ENCODE data around the gene MPZL2.

Gene MPZL2

DNA sequence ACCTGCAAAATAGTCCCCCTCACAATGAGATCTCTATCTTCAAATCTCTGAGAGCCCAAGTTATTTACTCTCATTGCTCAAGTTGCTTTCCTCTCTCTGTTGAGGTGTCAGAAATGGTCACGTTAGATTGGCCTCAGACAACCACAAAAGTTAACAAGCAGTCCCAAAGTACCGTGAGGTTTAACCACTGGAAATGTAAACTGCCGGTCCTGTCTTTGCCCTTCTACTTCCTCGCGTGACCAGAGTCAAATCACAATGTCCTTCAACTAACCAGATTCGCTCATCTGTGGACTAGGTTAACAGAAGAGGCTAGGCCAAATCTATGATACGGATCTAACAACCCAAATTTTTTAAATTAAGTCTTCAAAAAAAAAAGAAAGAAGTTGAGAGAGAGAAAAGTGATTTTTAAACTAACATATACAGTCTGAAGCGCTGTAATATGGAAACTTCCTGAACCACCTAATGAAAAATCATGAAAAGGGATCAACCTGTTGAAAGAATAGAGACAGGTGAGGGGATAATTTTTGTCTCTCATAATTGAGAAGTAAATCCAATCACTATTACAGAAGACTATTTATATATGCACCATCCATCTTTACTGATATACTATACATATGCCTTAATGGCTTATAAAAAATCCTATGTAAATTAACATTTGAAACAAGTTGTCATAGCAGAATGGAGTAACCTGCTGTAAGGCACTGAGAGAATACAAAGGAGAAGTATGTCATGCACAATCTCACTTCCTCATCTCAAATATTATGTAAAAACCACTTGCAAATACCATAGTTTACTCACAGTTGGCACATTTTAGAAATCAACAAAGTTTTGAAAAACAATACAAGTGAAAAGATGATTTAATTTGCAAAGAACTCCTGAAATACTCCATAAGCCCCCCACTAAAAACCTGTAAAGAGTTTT lies 36.0 kb downstream of the MPZL2 start:
- no peak overlapping the region for H3K4me3 ChIP-seq (ENCODE audit: low read length)
- no peaks in the 10 kb centered on the region for H3K36me3 ChIP-seq (ENCODE audit: insufficient read depth, low read depth, low read length)
- no peak overlapping the region for H3K27ac ChIP-seq (ENCODE audit: low read length)

DNA sequence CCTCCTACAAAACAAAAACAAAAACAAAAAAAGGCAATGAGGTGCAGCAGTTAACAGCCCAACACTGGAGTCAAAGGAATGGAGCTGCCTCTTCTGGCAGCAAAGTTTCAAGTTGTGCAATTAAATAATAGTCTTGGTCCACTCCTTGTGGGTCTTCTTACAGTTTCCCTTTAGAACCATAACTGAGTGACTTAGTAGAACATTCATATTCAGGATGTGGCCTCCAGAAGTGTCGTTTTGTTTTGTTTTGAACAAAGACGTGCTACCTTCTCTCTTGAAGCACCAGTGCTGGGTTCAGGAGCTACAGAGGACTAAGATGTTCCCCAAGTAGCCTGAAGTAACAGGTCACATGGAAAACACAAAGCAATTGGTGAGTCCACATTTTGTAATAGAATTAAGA lies 37.3 kb downstream of the MPZL2 start:
- no peak overlapping the region for H3K4me3 ChIP-seq (ENCODE audit: low read length)
- 0 out of 2 replicates have a peak, but pooled peaks cover 2% of the 10 kb centered on the region for H3K4me1 ChIP-seq (ENCODE audit: insufficient read depth, low read length)
- no peaks in the 10 kb centered on the region; the same call in 1 of the 2 replicates for H3K27me3 ChIP-seq (ENCODE audit: insufficient read depth, low read length)
- H3K9ac ChIP-seq (ENCODE audit: low read depth, low read length) = no peak overlapping the region
- H3K27ac ChIP-seq (ENCODE audit: low read length) = no peak overlapping the region
- no peaks in the 10 kb centered on the region for H3K9me3 ChIP-seq (ENCODE audit: insufficient read depth, low read depth, low read length)
- no peaks in the 10 kb centered on the region for H3K36me3 ChIP-seq (ENCODE audit: insufficient read depth, low read depth, low read length)

More for the DNA sequence above, 36.0 kb downstream of the MPZL2 start:
- H3K27me3 ChIP-seq (ENCODE audit: insufficient read depth, low read length) = no peaks in the 10 kb centered on the region; the same call in 1 of the 2 replicates
- no peaks in the 10 kb centered on the region for H3K9me3 ChIP-seq (ENCODE audit: insufficient read depth, low read depth, low read length)
- H3K4me1 ChIP-seq (ENCODE audit: insufficient read depth, low read length) = 0 out of 2 replicates have a peak, but pooled peaks cover 2% of the 10 kb centered on the region
- H3K9ac ChIP-seq (ENCODE audit: low read depth, low read length) = no peak overlapping the region

DNA sequence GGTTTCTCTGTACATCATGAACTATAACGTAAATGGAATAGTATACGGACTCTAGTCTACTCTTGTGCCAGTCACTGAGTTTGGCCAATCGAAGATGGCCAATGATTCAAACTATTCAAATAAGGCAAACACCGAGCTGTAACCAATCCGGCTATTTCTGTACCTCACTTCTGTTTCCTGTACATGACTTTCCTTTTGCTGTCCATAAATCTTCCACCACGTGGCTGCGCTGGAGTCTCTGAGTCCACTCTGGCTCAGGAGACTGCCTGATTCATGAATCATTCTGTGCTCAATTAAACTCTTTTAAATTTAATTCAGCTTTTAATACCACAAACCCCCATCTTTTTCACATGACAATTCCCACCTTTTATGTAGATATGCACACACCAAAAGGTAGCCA lies 37.8 kb downstream of the MPZL2 start:
- no peaks in the 10 kb centered on the region; the same call in 1 of the 2 replicates for H3K27me3 ChIP-seq (ENCODE audit: insufficient read depth, low read length)
- H3K27ac ChIP-seq (ENCODE audit: low read length) = no peak overlapping the region
- no peak overlapping the region for H3K9ac ChIP-seq (ENCODE audit: low read depth, low read length)
- H3K4me1 ChIP-seq (ENCODE audit: insufficient read depth, low read length) = 0 out of 2 replicates have a peak, but pooled peaks cover 2% of the 10 kb centered on the region
- no peak overlapping the region for H3K4me3 ChIP-seq (ENCODE audit: low read length)
- no peaks in the 10 kb centered on the region for H3K36me3 ChIP-seq (ENCODE audit: insufficient read depth, low read depth, low read length)
- no peaks in the 10 kb centered on the region for H3K9me3 ChIP-seq (ENCODE audit: insufficient read depth, low read depth, low read length)

DNA sequence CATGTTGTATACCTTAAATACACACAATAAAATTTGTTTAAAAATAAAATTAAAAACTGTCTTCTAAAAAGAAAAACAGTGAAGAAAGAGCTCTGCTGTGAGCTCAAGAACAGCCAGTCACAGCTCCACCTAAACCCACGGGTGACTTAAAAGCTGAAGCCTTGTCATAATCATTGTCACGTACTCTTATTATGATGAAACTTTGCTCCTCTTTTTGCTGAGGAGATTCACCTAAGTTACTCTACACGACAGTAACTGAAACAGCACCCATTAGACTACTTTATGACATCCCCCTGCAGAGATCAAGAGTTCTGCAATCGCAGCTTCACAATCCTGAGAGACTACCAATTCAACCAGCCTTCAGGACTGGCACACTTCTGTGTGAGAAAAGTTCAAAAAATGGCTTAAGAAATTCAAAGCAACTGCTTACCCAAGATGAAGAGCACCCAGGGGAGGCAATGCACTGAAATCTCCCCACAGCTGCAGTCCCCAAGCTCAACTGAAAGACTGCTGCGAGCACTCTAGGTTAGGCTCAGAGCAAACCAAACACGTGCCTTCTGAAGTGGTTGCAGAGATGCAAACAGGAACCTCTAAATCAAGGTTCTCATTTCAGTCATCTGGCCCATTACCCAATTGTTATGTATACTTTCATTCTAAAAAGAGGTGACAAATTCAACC lies 39.4 kb downstream of the MPZL2 start, which contains the start of gene JAML:
JAML (minus strand) TSS at position 501 of the 678 bp plus-strand sequence. CDS start 10,145 bp downstream, outside the sequence.
- no peaks in the 10 kb centered on the region for H3K36me3 ChIP-seq (ENCODE audit: insufficient read depth, low read depth, low read length)
- no peak within 1 kb of the TSS for H3K27ac ChIP-seq (ENCODE audit: low read length)
- no peak within 1 kb of the TSS for H3K4me3 ChIP-seq (ENCODE audit: low read length)
- no peaks in the 10 kb centered on the region for H3K9me3 ChIP-seq (ENCODE audit: insufficient read depth, low read depth, low read length)
- H3K4me1 ChIP-seq (ENCODE audit: insufficient read depth, low read length) = 0 out of 2 replicates have a peak, but pooled peaks cover 2% of the 10 kb centered on the region
- H3K9ac ChIP-seq (ENCODE audit: low read depth, low read length) = no peak within 1 kb of the TSS
- no peaks in the 10 kb centered on the region; the same call in 1 of the 2 replicates for H3K27me3 ChIP-seq (ENCODE audit: insufficient read depth, low read length)

DNA sequence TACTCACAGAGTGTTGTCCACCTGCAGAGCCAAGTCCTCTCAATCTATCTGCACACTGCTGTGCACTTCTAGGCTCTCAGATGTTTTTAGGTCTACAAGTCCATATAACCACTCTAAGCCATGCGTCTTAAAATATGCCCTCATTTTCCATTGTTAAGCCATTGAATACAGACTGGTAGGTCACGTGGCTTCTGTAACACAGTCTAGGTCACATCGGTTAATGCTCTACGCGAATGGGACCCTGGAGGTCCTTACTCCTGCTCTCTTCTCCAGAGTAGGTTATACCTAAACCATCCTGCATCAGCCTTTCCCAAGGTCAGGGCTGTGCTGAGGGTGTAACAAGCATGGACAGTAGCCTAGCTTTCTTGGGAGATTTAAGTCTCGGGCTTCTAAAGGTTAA lies 40.1 kb downstream of the MPZL2 start:
- Histone ChIP-seq H3K9me3 (ENCODE audit: insufficient read depth, low read depth, low read length) (no peaks in the 10 kb centered on the region), H3K27ac (ENCODE audit: low read length) (no peak overlapping the region), H3K4me1 (ENCODE audit: insufficient read depth, low read length) (0 out of 2 replicates have a peak, but pooled peaks cover 2% of the 10 kb centered on the region), H3K36me3 (ENCODE audit: insufficient read depth, low read depth, low read length) (no peaks in the 10 kb centered on the region), H3K4me3 (ENCODE audit: low read length) (no peak overlapping the region), H3K27me3 (ENCODE audit: insufficient read depth, low read length) (no peaks in the 10 kb centered on the region; the same call in 1 of the 2 replicates), H3K9ac (ENCODE audit: low read depth, low read length) (no peak overlapping the region)

DNA sequence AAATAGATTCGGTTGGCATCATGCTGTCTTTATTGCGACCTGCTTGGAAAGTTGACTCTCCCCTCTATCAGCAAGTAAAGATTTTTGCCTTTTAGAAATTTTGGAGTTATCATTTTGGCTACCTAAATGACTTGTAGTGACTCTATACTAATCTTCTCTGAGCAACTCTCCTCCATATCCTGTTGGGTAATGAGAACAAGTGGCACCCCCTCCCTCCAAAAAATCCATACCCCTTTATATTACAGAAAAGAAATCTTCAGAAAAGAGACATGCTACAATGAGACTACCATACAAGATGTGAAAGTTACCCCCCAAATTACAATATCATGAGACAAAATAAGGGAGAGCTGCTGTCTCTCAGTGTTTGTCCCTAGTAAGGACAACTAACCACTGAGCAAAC lies 40.5 kb downstream of the MPZL2 start:
- no peak overlapping the region for H3K27ac ChIP-seq (ENCODE audit: low read length)
- H3K4me1 ChIP-seq (ENCODE audit: insufficient read depth, low read length) = 0 out of 2 replicates have a peak, but pooled peaks cover 2% of the 10 kb centered on the region
- H3K9me3 ChIP-seq (ENCODE audit: insufficient read depth, low read depth, low read length) = no peaks in the 10 kb centered on the region
- H3K9ac ChIP-seq (ENCODE audit: low read depth, low read length) = no peak overlapping the region
- H3K4me3 ChIP-seq (ENCODE audit: low read length) = no peak overlapping the region
- no peaks in the 10 kb centered on the region for H3K36me3 ChIP-seq (ENCODE audit: insufficient read depth, low read depth, low read length)
- no peaks in the 10 kb centered on the region; the same call in 1 of the 2 replicates for H3K27me3 ChIP-seq (ENCODE audit: insufficient read depth, low read length)

DNA sequence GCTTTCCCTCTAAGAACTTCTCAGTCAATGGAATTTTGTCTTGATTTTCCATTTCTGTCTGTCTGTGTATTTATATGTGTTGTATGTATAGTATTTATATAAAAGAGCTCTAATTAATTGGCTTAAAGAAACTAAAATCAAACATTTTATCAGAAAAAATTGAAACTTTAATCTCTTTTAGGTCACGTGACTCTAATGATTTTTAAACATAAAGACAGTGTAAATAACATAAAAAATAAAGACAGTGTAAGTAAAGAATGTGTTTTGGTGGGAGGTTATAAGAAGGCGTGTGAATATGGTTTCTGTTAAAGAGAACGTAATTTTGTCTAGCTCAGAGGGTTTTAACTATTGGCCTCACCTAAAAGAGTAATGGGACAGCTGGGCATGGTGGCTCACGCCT lies 41.7 kb downstream of the MPZL2 start:
- no peak overlapping the region for H3K9ac ChIP-seq (ENCODE audit: low read depth, low read length)
- H3K27ac ChIP-seq (ENCODE audit: low read length) = no peak overlapping the region
- H3K4me1 ChIP-seq (ENCODE audit: insufficient read depth, low read length) = no peaks in the 10 kb centered on the region
- no peaks in the 10 kb centered on the region for H3K36me3 ChIP-seq (ENCODE audit: insufficient read depth, low read depth, low read length)
- no peaks in the 10 kb centered on the region for H3K9me3 ChIP-seq (ENCODE audit: insufficient read depth, low read depth, low read length)
- no peak overlapping the region for H3K4me3 ChIP-seq (ENCODE audit: low read length)
- H3K27me3 ChIP-seq (ENCODE audit: insufficient read depth, low read length) = no peaks in the 10 kb centered on the region; the same call in 1 of the 2 replicates

DNA sequence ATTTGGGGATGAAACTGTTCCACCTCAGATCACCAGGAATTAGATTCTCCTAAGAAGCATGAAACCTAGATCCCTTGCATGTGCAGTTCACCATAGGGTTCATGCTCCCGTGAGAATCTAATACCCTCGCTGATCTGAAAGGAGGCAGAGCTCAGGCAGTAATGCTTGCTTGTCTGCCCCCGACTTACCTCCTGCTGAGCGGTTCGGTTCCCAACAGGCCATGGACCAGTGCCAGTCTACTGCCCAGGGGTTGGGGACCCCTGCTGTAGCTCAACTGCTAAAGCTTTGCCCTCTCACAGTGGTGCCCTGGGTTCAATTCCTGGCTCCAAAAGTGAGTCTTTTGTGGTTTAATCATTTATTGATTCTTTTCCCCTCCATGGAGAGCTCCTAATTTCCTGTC lies 42.7 kb downstream of the MPZL2 start:
- Histone ChIP-seq H3K9ac (ENCODE audit: low read depth, low read length) (no peak overlapping the region), H3K4me1 (ENCODE audit: insufficient read depth, low read length) (no peaks in the 10 kb centered on the region), H3K4me3 (ENCODE audit: low read length) (no peak overlapping the region), H3K27me3 (ENCODE audit: insufficient read depth, low read length) (no peaks in the 10 kb centered on the region; the same call in 1 of the 2 replicates), H3K36me3 (ENCODE audit: insufficient read depth, low read depth, low read length) (no peaks in the 10 kb centered on the region), H3K27ac (ENCODE audit: low read length) (no peak overlapping the region), H3K9me3 (ENCODE audit: insufficient read depth, low read depth, low read length) (no peaks in the 10 kb centered on the region)

DNA sequence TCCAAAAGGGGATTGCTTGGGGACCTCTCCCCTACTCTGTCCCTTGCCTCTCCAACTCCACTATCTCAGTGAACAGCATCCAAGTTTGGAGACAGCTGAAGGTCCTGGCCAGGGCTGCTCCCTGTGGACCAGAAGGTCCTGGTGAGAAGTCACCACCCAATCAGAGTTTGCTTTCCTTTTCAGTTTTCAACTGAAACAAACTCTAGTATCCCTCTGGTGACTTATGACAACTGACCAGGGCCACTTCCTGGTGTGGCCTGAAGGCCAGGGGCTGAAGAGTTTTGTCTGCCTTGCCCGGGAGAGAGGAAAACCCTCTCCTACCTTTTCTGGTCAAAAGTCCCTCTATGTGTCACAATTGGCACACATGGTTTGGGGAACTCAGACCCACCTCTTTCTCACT lies 44.4 kb downstream of the MPZL2 start:
- H3K27ac ChIP-seq (ENCODE audit: low read length) = no peak overlapping the region
- H3K27me3 ChIP-seq (ENCODE audit: insufficient read depth, low read length) = no peaks in the 10 kb centered on the region; the same call in 1 of the 2 replicates
- no peak overlapping the region for H3K9ac ChIP-seq (ENCODE audit: low read depth, low read length)
- H3K4me1 ChIP-seq (ENCODE audit: insufficient read depth, low read length) = no peaks in the 10 kb centered on the region
- H3K9me3 ChIP-seq (ENCODE audit: insufficient read depth, low read depth, low read length) = no peaks in the 10 kb centered on the region
- H3K4me3 ChIP-seq (ENCODE audit: low read length) = no peak overlapping the region
- no peaks in the 10 kb centered on the region for H3K36me3 ChIP-seq (ENCODE audit: insufficient read depth, low read depth, low read length)

DNA sequence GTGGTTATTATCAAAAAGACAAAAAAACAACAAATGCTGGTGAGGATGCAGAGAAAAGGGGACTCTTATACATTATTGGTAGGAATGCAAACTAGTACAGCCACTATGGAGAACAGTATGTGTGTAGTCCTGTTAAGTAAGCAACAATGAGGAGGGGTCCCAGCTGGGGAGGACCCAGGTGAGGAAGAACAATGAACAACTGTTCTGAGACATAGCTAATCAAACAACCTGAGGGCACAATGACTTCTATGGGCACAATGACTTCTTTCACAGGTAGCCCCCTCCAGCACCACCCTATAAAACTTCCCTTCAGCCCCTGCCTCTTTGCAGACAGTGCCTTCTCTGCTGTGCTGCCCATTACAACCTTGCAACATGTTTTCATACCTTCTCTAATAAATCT lies 44.9 kb downstream of the MPZL2 start:
- Histone ChIP-seq H3K27me3 (ENCODE audit: insufficient read depth, low read length) (no peaks in the 10 kb centered on the region; the same call in 1 of the 2 replicates), H3K36me3 (ENCODE audit: insufficient read depth, low read depth, low read length) (no peaks in the 10 kb centered on the region), H3K27ac (ENCODE audit: low read length) (no peak overlapping the region), H3K4me1 (ENCODE audit: insufficient read depth, low read length) (no peaks in the 10 kb centered on the region), H3K9me3 (ENCODE audit: insufficient read depth, low read depth, low read length) (no peaks in the 10 kb centered on the region), H3K9ac (ENCODE audit: low read depth, low read length) (no peak overlapping the region), H3K4me3 (ENCODE audit: low read length) (no peak overlapping the region)

DNA sequence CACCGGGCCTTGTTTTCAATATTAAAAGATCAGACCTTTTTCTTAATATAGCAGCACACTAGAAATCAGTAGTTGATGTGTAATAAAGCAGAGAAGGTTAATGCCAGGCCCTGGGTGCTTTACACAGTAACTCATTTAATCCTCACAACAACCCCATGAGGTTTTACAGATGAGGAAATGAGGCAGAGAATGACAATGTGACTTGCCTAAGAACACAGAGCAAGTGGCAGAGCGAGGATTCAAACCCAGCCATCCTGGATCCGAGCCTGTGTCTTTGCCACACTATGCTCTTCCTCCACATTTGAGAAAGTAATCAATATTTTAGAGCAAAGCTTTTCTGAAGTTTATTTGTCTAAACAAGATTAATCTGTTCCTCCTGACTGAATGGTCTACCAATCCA lies 46.5 kb downstream of the MPZL2 start:
- Histone ChIP-seq H3K27ac (ENCODE audit: low read length) (no peak overlapping the region), H3K27me3 (ENCODE audit: insufficient read depth, low read length) (no peaks in the 10 kb centered on the region), H3K36me3 (ENCODE audit: insufficient read depth, low read depth, low read length) (no peaks in the 10 kb centered on the region), H3K4me3 (ENCODE audit: low read length) (no peak overlapping the region), H3K9me3 (ENCODE audit: insufficient read depth, low read depth, low read length) (no peaks in the 10 kb centered on the region), H3K9ac (ENCODE audit: low read depth, low read length) (no peak overlapping the region), H3K4me1 (ENCODE audit: insufficient read depth, low read length) (peaks cover 10% of the 10 kb centered on the region; the same call in 1 of the 2 replicates)

Measured in iPS-20b (cell line).